Ovary (tissue), 9 donors: ENCODE results near the gene KRT85. TPM values are rescaled to one million over a fixed set of nuclear protein-coding genes. Genes with fewer than 3 reads are reported as not detected.

Experiments
- DNase-seq, 5 donors: peaks; one replicate each; pipeline ENCODE4 v3.0.0-alpha.2; 2019 to 2020
- H3K27ac ChIP-seq, 2 donors: fragments of 200-600 bp; one replicate each; pipeline versions ENCODE4 v1.5.1 to v1.8.0; 2019 to 2022
- H3K27me3 ChIP-seq: fragments of 200-600 bp; one replicate; pipeline ENCODE4 v1.8.0; 2022
- H3K36me3 ChIP-seq: fragments of 200-600 bp; sonication (generic); one replicate; pipeline ENCODE4 v1.5.1; 2019
- H3K4me1 ChIP-seq: one replicate; pipeline ENCODE4 v1.8.1; 2013; ENCODE audit warnings: mild to moderate bottlenecking, moderate library complexity; ENCODE audit not compliant: insufficient read depth
- H3K4me3 ChIP-seq: fragments of 200-600 bp; sonication (generic); one replicate; pipeline ENCODE4 v1.5.1; 2017
- H3K9me3 ChIP-seq, 2 donors: fragments of 200-600 bp in 1 of 2; sonication (generic) in 1 of 2; one replicate each; pipeline versions ENCODE4 v1.5.1 to v1.8.1; 2013 to 2019; ENCODE audit warnings: mild to moderate bottlenecking in 1 of 2, moderate library complexity in 1 of 2
- EP300 ChIP-seq: sonication (generic); formaldehyde crosslinking; IDR thresholded peaks from one replicate; pipeline ENCODE4 v1.6.1; 2017; ENCODE audit warnings: antibody characterized with exemption
- POLR2A ChIP-seq: fragments of 450-650 bp; IDR thresholded peaks from one replicate; pipeline ENCODE4 v1.6.1; 2017; ENCODE audit warnings: antibody characterized with exemption, mild to moderate bottlenecking, moderate library complexity
- WGBS, 3 donors: extraction: QIAGEN DNeasy Blood & Tissue Kit in 1 of 3; methylation state at CpG; one replicate each; pipeline versions ENCODE4 v1.1.5 to v1.1.7; 2013 to 2017; 5-methylcytosine and 5-hydroxymethylcytosine counted together
- intact Hi-C, 4 donors: fragments of 100-400 bp; cut with DNase I; formaldehyde crosslinking; loops; one replicate each; pipeline versions ENCODE4 v1.11.0 to v1.15.1; 2022 to 2023
- polyA plus RNA-seq, 2 donors: library from polyadenylated mRNA; stranded (reverse); fragments of 200-250 nt in 1 of 2; fragments of 350-450 nt in 1 of 2; fragmentation: Illumina TruSeq in 1 of 2; extraction: RNeasy Lipid Tissue Mini Kit (QIAGEN cat#74804) in 1 of 2; gene quantifications; one replicate each; pipeline ENCODE4 v1.2.3, GENCODE V29; 2013 to 2014
- total RNA-seq, 7 donors: library from RNA; depleted of rRNA in 2 of 7; stranded (reverse); fragments of >200 nt in 2 of 7; fragmentation: NEBNext Ultra II Directional in 3 of 7; extraction: Animal tissue kit (Norgen Biotek cat#: 25700) in 3 of 7; gene quantifications; one replicate each; pipeline versions ENCODE4 v1.1.0 to v1.2.4, GENCODE V29; 2016 to 2023
- TF ChIP-seq, protein P1 (sequence below), 3 donors: fragments of 450-650 bp in 2 of 3; fragments of 200-600 bp in 1 of 3; IDR thresholded peaks; one replicate each; pipeline versions ENCODE4 v1.5.1 to v1.8.0; 2016 to 2022; ENCODE audit warnings: antibody characterized with exemption in 3 of 3, mild to moderate bottlenecking in 1 of 3
- donor health status: DM: no; HTN: no; CAD: no; lungs with moderate emphysema.
- donor health status: DM: no; HTN: no; CAD: no.
- donor health status: Bipolar disorder and iron deficiency.
- donor health status: DM: yes; HTN: yes; CAD: no.
- donor health status: DM: no; HTN: no; CAD: no.
- donor health status: DM: yes; HTN: yes; CAD: no.

Gene KRT85
- total and polyA plus RNA-seq, 9 donors: not detected

DNA sequence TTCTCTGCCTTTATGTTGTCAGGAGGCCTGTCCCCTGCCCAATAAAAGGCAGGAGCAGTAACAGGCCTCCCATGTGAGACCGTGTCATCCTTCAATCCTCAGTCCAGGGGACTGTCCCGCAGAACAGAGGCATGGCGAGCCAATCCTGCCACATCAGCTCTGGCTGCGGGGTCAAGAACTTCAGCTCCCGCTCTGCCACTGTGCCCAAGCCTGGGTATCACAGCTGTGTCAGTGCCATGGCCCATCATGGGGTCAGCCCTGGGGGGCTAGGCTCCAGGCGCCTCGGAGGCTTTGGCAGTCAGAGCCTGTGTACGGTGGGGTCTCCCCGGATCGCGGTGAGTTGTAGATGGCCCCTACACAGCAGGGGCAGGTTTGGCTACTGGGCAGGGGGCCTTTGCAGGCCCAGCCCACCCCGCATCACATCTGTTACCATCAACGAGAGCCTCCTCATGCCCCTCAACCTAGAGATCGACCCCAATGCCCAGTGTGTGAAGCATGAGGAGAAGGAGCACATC is 26.2 kb downstream of the KRT85 start:
- Histone ChIP-seq H3K4me3 (no peak overlapping the region), H3K4me1 (no peaks in the 10 kb centered on the region), H3K27ac (no peak overlapping the region), H3K36me3 (no peaks in the 10 kb centered on the region), H3K27me3 (no peaks in the 10 kb centered on the region), H3K9me3 (no peaks in the 10 kb centered on the region)
- DNase-seq: no peak
- intact Hi-C loops: loop anchor here in 1 of 4 donors (10.0 kb wide), 1 partner anchor 776 kb away; no protein-coding TSS in a partner anchor
- whole genome bisulfite sequencing, 3 donors: 89 to 92% (median 91%) methylated on average over 14 of the region's 14 CpGs
- TF ChIP-seq POLR2A (no peak), EP300 (no peak)
- TF ChIP-seq, protein P1, sequence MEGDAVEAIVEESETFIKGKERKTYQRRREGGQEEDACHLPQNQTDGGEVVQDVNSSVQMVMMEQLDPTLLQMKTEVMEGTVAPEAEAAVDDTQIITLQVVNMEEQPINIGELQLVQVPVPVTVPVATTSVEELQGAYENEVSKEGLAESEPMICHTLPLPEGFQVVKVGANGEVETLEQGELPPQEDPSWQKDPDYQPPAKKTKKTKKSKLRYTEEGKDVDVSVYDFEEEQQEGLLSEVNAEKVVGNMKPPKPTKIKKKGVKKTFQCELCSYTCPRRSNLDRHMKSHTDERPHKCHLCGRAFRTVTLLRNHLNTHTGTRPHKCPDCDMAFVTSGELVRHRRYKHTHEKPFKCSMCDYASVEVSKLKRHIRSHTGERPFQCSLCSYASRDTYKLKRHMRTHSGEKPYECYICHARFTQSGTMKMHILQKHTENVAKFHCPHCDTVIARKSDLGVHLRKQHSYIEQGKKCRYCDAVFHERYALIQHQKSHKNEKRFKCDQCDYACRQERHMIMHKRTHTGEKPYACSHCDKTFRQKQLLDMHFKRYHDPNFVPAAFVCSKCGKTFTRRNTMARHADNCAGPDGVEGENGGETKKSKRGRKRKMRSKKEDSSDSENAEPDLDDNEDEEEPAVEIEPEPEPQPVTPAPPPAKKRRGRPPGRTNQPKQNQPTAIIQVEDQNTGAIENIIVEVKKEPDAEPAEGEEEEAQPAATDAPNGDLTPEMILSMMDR (IDR thresholded peaks at IDR 0.05): no peak

DNA sequence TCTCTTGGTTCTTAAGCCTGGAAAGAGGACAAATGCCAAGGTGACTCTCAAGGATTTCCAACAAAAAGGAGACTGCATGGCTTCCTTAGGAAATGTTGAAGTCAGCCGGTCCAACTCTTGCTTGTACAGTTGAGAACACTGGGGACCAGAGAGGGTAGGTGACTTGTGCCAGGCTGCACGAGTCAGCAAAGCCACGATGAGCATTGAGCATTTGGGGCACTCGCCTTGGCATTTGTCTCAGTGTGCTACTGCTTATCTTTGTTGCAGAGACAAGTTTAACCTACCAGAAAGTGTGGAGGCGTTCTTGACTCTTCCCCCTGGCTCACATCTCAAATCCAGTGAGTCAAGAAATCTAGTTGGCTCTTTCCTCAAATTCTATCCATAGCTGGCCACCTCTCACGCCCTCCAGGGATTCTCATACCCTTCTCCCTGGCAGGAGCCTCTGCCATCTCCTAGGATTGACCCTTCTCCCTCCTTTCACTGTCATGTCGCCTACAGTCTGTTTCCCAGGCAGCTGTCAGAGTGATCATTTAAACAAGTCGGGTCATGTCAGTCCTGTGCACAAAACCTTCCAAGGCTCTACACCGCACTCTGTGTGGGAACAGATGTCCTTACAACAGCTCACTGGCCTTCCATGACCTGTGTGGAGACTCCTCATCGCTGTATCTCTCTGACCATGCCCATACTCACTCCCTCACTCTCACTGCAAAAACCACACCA is 28.9 kb downstream of the KRT85 start:
- 73 to 81% (median 73%) methylated on average over 10 of the region's 10 CpGs for WGBS, 3 donors
- H3K27ac ChIP-seq: no peak overlapping the region
- H3K36me3 ChIP-seq: no peaks in the 10 kb centered on the region
- intact Hi-C loops: no loop called here
- peaks cover 0 to 5% of the 10 kb centered on the region in 2 donors for H3K9me3 ChIP-seq
- DNase-seq: no peak
- no peaks in the 10 kb centered on the region for H3K4me1 ChIP-seq
- no peaks in the 10 kb centered on the region for H3K27me3 ChIP-seq
- TF ChIP-seq, protein P1 (IDR thresholded peaks at IDR 0.05): no peak
- TF ChIP-seq POLR2A: no peak
- no peak for TF ChIP-seq EP300
- no peak overlapping the region for H3K4me3 ChIP-seq

DNA sequence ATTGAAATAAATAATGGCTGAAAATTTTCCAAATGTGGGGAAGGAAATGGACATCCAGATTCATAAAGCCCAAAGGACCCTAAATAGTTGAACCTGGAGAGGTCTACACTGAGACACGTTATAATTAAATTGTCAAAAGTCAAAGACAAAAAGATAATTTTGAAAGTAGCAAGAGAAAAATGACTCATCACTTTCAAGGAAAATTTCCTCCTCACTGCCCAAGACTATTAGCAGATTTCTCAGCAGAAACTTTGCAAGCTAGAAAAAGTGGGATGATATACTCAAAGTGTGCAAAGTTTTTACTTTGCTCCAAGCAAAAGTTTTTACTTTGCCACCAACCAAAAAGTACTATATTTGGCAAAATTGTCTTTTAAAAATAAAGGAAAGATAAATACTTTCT is 30.2 kb downstream of the KRT85 start:
- H3K27me3 ChIP-seq: no peaks in the 10 kb centered on the region
- no peak for DNase-seq
- H3K9me3 ChIP-seq: peaks cover 0 to 5% of the 10 kb centered on the region in 2 donors
- H3K27ac ChIP-seq: no peak overlapping the region
- 59 to 67% (median 66%) methylated on average over 1 of the region's 1 CpG for WGBS, 3 donors
- no peaks in the 10 kb centered on the region for H3K4me1 ChIP-seq
- H3K4me3 ChIP-seq: no peak overlapping the region
- TF ChIP-seq POLR2A: no peak
- TF ChIP-seq, protein P1 (IDR thresholded peaks at IDR 0.05): no peak
- no peak for TF ChIP-seq EP300
- H3K36me3 ChIP-seq: no peaks in the 10 kb centered on the region
- intact Hi-C loops: no loop called here

DNA sequence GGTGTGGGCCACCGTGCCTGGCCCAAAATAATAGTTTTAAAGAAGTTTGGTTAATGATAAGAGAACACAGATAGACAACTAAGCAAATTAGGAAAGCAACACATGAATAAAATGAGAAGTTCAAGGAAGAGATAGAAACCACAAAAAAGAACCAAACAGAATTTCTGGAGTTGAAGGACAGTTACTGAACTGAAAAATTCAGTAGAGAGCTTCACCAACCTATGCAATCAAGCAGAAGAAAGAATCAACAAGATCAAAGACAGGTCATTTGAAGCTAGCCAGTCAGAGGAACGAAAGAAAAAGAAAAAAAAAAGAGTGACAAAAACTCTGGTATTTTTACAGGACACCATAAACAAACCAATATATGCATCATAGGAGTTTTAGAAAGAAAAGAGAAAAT is 30.6 kb downstream of the KRT85 start:
- intact Hi-C loops: no loop called here
- DNase-seq: no peak
- TF ChIP-seq, protein P1 (IDR thresholded peaks at IDR 0.05): no peak
- TF ChIP-seq EP300 (no peak), POLR2A (no peak)
- Histone ChIP-seq H3K27ac (no peak overlapping the region), H3K9me3 (peaks cover 0 to 5% of the 10 kb centered on the region in 2 donors), H3K36me3 (no peaks in the 10 kb centered on the region), H3K4me3 (no peak overlapping the region), H3K4me1 (no peaks in the 10 kb centered on the region), H3K27me3 (no peaks in the 10 kb centered on the region)
- 77 to 87% (median 80%) methylated on average over 2 of the region's 2 CpGs for WGBS, 3 donors
